HG03575 (cell line): ENCODE results near the gene XRCC6.
"Not testable (repeated sequence)": the region's sequence is repeated elsewhere in the genome, so short reads cannot be mapped to it uniquely, and the experiment has no call there.

Experiments
- ATAC-seq: cut with Tn5 transposase; IDR thresholded peaks from one replicate; pipeline ENCODE4 v1.9.1; 2021; ENCODE audit not compliant: unreplicated experiment, insufficient number of reproducible peaks, low FRiP score; ENCODE audit errors: extremely low read depth

XRCC6 gene

DNA sequence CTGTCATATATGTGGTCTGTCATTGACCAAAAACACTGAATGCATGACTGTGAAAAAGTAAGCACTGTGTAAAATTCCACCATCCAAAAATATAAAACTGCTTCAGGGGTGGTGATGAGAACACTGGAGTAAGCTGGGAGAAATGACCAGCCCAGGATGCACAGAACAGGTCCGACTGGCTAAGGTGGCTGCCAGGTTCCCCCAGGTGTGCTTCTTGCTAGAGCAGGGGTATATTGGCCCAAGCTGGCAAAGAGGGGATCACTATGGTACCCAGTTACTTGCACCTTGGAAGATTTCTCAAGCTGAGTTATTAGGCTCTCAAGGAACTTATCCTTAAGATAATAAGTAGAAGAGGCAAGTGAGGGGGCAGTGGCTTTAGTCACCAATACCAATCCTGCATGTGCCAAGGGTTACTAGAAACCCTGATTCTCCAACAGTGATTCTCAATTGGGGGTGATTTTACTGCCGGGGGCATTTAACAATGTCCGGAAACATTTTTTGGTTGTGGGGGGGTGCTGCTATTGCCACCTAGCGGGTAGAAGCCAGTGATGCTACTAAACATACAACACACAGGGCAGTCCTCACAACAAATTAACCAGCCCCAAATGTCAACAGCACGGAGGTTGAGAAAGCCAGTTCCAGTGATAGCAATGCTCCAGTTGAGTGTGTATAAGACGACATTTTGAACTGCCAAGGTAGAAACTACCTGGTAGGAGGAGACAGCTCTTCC is 51.9 kb downstream of the XRCC6 start:
- no peak for ATAC-seq

DNA sequence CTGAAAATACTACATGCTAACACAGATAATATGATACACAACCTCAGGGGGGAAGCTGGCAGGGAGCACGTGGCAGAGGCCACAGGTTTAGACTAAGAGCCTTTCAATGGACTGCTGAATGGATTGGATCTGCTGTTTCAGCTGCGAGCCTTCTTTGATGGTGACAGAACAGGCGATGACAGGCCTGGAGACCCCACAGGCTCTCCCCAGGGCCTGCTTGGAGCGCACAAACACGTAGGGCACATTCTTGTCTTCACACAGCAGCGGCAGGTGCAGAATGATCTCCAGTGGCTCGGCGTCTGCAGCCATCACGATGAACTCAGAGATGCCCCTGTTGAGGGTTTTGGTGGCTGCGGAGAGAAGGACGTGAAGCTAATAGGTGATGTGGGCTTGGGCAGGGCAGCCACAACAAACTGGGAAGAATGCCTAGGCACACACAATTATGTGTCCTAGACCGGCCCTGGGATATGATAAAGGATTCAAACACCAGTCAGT is 53.8 kb downstream of the XRCC6 start:
- no peak for ATAC-seq

DNA sequence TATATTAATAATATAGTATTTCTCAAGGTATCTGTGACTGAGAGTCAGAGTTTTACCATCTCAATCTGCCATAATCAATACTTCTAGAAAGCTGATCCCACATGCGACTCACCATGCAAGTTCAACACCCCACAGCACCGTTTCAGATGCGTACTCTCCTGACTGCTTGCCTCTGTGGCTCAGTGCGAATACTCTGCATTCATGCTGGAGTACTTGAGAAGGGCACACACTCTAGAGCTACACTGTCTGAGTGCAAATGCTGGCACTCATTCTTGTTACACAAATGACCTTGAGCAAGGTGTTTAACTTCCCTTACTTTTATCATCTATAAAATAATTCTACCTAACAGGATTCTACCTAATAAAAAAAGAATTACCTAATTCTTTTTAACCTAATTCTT is 55.0 kb downstream of the XRCC6 start:
- no peak for ATAC-seq

DNA sequence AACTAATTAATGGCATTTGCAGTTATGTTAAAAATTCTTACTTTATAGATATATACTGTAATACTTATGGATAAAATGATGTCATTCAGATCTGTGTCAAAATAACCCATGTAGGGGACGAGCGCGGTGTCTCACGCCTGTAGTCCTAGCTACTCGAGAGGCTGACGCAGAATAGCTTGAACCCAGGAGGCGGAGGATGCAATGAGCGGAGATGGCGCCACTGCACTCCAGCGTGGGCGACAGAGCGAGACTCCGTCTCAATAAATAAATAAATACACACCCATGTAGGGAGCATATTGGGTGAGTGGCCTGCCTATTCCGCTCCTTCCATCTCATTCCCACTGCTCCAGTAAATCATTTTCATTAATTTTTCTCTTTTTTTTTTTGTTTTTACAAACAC is 60.5 kb downstream of the XRCC6 start:
- no peak for ATAC-seq

DNA sequence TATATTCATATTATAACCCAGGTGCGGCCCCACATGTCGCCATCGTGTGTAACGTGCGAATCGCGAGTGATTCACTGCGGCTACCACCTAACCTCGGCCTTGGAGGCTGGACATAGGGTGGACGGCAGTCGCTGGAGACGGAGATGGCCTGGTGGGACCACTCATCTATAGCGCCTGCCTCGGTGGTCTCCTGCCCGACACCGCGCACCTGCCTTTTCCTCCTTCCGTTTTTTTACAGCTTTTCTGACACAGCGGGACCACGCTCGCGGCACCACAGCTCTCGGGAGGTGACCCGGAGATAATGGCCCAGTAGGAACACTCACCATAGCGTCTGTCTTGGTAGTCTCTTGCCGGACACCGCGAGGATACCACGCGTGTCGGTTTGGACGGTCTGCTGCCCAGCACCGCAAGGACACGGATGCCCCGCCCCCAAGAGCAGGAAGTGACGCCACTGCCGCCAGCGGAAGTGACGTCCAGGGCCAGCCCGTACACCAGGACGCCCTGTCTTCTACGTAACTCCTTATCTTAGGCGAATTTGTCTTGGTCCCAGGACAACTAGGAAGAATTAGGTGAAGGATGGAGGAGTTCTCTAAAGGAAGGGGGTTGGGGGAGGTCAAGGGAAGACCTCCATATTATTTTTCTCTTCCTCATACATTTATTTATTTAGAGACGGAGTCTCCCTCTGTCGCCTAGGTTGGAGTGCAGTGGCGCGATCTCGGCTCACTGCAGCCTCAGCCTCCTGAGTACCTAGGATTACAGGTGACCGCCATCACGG is 61.1 kb downstream of the XRCC6 start:
- ATAC-seq, result no peak

DNA sequence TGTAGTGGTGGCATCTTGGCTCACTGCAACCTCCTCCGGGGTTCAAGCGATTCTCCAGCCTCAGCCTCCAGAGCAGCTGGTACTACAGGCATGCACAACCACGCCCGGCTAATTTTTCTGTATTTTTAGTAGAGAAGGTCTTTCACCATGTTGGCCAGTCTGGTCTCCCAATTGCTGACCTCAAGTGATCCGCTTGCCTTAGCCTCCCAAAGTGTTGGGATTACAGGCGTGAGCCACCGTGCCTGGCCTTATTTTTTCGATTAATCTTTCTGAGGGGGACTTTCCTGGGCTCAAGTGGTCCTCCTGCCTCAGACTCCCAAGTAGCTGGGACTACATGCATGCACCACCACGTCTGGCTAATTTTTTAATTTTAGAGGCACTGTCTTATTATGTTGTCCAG is 62.0 kb downstream of the XRCC6 start:
- ATAC-seq, result no peak

DNA sequence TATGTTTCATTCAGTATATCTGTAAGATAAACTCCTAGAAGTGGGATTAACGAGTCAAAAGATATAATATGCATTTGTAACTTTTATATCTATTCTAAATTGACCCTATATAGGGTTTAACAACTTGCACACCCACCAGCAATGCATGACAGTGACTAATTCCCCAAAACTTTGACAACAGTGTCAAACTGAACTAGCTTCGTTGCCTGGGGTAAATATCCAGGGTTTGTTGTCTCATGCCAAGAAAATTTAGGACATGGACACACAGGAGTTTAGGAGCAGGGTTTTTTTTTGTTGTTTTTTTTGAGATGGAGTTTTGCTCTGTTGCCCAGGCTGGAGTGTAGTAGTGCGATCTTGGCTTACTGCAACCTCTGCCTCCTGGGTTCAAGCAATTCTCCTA is 62.5 kb downstream of the XRCC6 start:
- no peak for ATAC-seq

DNA sequence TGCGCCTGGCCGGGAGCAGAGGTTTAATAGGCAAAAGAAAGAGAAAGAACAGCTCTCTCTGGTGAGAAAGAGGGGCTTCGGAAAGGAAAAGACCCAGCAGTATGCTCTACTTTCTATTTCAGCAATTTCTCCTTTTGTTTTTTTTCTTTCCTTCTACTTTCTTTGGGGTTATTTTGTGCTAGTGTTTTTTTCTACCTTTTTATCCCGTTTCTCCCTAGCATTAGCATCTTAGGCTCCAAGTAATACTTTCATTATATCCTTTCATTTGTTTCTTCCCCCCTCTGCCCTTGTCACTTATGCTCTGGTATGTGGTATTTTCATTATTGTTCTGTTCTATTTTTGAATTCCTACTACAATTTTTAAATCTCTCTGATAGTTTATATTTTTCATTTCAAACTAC is 63.1 kb downstream of the XRCC6 start:
- no peak for ATAC-seq

DNA sequence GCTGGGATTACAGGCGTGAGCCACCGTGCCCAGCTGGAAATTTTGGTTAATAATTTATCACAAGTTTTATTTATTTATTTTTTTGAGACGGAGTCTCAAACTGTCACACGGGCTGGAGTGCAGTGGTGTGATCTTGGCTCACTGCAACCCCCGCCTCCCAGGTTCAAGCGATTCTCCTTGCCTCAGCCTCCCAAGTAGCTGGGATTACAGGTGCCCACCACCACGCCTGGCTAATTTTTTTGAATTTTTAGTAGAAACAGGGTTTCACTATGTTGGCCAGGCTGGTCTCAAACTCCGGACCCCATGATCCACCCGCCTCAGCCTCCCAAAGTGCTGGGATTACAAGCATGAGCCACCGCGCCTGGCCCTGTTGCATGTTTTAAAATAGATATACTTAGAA is 65.8 kb downstream of the XRCC6 start:
- not testable (repeated sequence) for ATAC-seq

DNA sequence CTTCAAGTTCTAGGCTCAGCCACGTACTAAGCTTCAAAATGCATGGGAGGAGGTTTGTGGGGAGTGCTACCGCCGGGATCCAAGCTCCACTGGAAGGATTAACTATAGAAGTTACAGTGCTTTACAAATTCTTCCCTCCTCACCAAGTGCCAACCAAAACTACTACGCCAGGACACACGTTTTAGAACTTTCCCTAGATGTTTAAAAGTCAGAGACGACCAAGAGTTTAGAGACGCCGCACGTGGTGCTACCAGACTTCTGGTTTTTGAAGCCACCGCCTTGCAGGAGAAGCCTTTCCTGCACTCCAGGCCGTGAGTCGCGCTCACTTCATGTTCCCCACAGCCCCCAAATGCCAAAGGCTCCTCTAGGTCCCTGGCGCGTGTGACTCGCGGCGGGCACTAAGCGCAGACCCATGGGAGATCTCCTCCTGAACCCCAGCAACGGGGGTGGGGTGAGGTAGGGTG is 66.8 kb downstream of the XRCC6 start:
- ATAC-seq, result no peak

DNA sequence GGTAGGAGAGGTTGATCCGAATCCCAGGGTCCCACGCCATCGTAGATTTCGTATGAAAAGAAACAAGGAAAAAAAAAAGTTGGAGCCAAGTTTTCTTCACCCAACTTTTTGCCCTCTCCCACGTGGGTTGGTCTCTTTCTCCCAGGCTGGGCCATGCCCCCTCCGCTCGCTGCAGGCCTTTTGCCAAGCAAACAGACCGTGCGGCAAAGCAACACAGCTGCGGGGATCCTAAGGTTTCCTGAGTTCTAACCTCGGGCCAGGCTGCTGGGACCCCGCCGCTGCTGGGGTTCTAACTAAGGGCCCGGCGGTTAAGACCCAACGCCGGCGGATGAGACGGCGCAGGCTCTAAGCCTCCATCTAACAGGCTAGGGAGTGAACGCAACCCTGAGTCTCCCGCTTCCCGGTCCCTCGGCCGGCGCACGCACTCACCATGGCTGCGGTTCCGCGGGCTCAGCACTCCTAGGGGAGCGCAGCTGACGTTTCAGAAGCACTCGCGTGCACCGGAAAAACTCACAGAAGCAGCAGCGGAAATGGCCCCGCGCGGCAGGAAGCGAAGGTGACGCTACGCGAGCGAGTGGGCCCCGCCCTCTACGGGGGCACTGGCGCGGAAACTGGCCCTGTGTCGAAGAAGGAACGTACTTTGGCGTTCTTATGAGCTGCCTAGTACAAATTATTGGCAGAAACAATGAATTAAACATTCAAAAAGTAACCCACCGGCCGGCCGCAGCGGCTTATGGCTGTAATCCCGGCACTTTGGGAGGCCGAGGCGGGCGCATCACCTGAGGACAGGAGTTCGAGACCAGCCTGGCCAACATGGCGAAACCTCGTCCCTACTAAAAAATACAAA is 67.5 kb downstream of the XRCC6 start, which contains the start of gene SNU13:
Gene SNU13 (minus strand): TSS at position 503 of the 847 bp plus-strand sequence. CDS start 71 bp downstream, at position 432.
- ATAC-seq, result peak; percentile 53

DNA sequence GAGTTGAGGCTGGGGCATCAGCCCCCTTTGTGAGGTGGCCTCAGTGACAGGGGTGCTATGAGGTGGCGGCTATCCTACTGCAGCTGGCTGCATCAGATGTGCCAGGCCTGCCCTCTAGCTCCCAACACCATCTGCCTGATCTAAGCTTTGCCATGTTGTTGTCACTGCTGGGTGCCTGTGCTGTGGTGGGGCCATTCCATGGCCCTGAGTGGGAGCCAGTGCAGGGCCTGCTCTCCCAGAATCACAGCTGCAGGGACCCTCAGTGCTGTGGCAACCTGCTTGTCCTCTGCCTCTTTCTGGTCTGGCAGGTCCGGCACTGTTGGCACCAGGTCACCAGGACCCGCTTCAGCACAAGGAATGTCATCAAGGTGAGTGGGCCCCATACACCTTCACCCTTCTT is 69.4 kb downstream of the XRCC6 start:
- no peak for ATAC-seq

DNA sequence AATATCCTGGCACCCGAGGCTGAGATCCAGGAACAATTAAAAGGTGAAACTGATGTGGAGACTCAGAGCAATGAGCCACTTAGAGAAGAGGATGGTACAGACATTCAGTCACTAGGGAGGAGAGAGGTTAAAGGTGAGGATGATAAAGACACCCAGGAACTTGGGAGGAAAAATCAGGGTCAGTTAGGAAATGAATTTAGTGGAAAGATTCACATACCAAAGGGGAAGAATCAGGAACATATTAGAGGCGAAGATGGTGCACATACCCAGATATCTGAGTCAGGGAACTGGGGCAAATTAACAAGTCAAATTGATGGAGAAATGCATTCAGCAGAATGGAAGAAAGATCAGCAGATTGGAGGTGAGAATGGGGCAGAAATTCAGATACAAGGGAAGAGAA is 74.1 kb downstream of the XRCC6 start:
- ATAC-seq, result no peak

DNA sequence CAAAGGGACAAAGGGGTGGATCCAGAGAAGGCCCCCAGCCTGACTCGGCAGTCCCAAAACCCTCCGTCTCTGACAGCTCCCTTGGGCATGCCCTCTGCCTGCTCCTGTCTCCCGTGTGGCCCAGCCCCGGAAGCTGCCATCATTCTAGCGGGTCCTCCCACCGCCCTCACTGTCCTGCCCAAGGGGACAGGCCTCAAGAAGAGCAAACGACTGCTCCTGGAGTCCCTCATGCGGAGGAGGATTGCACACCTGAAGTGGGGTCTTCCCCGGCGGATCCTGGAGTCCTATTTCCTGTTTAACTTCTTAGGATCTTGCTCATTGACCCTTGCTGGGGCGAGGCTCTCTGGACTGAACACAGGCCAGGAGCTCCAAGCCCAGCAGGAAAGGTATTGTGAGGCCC is 75.6 kb downstream of the XRCC6 start:
- ATAC-seq, result no peak

DNA sequence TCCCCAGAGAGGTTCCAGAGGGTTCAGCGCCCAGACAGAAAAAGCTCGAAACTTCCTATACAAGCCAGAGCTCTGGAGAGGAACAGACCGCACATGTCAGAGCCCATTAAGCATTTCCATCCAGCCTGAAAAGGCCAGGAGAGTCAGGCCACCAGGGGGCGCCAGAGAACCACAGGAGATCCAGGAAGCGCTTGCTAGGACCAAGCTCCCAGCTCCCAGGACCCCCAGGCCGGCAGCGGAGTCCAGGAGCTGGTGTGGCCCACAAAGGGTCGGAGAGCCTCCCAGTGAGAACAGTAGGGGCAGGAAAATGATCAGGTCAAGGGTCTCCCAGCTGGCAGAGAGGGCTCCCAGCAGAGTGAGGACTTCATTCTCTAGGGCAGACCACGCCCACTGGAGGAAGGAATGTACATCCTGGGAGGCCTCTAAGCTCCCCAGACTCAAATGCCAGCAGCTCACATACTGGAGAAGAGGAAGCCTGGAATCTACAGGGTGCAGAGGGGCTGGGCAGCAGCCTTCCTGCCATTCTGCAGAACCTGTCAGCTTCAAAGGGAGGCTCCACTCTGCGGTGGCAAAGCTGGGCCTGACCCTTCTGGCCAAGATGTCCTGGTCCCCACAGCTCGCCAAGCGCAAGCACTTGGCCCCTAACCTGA is 76.2 kb downstream of the XRCC6 start:
- ATAC-seq, result no peak

DNA sequence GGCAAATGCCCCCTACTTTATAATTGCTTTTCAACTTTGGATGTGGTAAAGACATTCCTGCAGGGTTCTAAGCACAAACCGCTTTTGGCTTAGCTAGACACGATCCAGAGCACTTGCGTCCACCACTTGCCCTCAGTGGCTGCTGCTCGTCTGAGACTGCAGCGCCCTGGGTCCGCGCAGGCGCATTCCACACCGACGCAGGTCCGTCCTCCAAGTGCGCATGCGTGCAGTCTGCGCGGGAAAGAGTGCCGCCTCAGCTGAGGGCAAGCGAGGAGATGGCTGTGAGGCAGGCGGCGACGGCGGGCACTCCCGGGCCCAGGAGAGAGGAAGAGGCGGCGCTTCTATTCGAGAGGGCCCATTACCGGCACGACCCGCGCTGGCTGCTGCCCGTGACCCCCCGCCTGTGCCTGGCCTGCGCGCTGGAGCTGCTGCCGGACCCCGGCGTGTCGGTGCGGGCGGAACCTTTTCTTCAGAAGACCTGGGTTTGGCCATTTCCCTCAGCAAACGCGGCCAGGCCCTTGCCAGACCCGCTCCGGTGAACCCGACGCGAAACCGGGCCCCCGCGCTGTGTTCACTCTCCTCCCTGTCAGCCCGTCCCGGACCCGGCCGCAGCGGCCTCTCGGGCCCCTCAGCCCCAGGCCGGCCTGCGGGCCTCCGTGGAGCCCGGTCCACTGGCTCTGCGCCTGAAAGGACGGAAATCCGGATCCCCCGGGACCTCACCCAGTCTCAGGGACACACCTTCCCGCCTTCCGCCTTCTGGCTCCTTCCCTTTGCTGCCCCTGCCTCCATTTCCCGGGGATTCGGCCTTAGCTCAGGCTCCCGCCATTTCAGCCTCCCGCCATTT is 78.4 kb downstream of the XRCC6 start, which contains the start of gene MEI1:
Gene MEI1 (plus strand): TSS at position 240 of the 844 bp plus-strand sequence. CDS start 36 bp downstream, at position 276.
- ATAC-seq, result no peak

DNA sequence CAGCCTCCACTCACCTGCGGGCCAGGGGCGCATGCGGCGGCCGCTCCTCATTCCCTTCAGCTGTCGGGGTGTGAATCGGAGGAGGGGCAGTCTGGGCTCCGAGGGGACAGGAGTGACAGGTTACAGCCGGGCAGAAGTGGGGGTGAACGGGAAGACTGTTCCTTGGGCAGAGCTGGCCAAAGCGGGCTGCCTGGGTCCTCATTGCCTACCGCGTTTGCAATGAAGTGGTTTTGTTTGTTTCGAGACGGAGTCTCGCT is 78.9 kb downstream of the XRCC6 start:
- no peak for ATAC-seq

DNA sequence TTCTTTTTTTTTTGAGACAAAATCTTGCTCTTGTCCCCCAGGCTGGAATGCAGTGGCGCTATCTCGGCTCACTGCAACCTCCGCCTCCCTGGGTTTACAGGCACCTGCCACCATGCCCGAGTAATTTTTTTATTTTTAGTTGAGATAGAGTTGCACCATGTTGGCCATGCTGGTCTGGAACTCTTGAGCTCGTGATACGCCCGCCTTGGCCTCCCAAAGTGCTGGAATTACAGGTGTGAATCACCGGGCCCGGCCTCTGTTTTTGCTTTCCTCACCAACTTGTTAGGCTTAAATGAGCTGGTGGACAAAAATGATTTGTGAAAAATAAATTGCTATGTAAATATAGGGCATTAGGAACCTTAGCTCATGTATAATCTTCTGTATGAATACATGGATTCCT is 81.7 kb downstream of the XRCC6 start:
- ATAC-seq, result no peak
